BJ (cell line): Measurements from ENCODE around the gene FAM53A. TPM values are rescaled to one million over a fixed set of nuclear protein-coding genes. Genes with fewer than 3 reads are reported as not detected.
A peak's percentile ranks its signal among the peaks of the same experiment; 100 is the strongest.

Experiments
- CTCF ChIA-PET: fragments of 350-600 bp; formaldehyde crosslinking; extraction: SDS; loops from one replicate; lab custom pipeline; 2021; ENCODE audit warnings: antibody characterized with exemption, inconsistent platforms; lab: Yijun Ruan, JAX
- POLR2A ChIA-PET: fragments of 300-600 bp; sonication (Branson Sonifier 250); formaldehyde crosslinking; extraction: SDS; loops from one replicate; lab custom pipeline; 2021; ENCODE audit warnings: antibody characterized with exemption; lab: Charles Lee
- DNase-seq: peaks from one replicate; pipeline ENCODE4 v3.0.0-alpha.2; 2011; ENCODE audit warnings: low read depth
- H3K27me3 ChIP-seq: 2 replicates; pipeline ENCODE4 v1.6.0; 2011; ENCODE audit warnings: low read length; ENCODE audit not compliant: control insufficient read depth, insufficient read depth
- H3K36me3 ChIP-seq: 2 replicates; pipeline ENCODE4 v1.5.1; 2011; ENCODE audit warnings: low read length; ENCODE audit not compliant: control insufficient read depth, insufficient read depth
- H3K4me3 ChIP-seq: 2 replicates; pipeline ENCODE4 v1.5.1; 2011; ENCODE audit warnings: low read depth, mild to moderate bottlenecking, control low read depth, low read length
- CTCF ChIP-seq: IDR thresholded peaks from 2 replicates; pipeline ENCODE4 v1.5.1; 2011; ENCODE audit warnings: low read depth, mild to moderate bottlenecking, control low read depth, inconsistent platforms, low read length, moderate library complexity; ENCODE audit not compliant: insufficient read depth
- polyA plus RNA-seq: library from polyadenylated mRNA; depleted of rRNA; stranded (reverse); fragments of >200 nt; gene quantifications from 2 replicates; pipeline ENCODE4 v1.2.3, GENCODE V29; 2011

Gene FAM53A
- polyA plus RNA-seq, 1 experiment, result 3.7 TPM

GRCh38 chr4:1712216-1713002 is 28.3 kb upstream of the FAM53A start, which contains the start of gene SLBP:
Gene SLBP (minus strand): TSS chr4:1712319. CDS start chr4:1712188, 131 bp downstream.
- DNase-seq, result peak; percentile 56
- CTCF ChIA-PET, result interaction anchor here (0.7 to 13.6 kb wide), 4 partner anchors 8 to 83 kb away, joined by 3 to 152 read pairs (median 5); no protein-coding TSS in a partner anchor
- no peaks in the 10 kb centered on the region for H3K27me3 ChIP-seq
- H3K36me3 ChIP-seq, result peaks cover 13% of the 10 kb centered on the region
- H3K4me3 ChIP-seq, result peak within 1 kb of the TSS; percentile 74
- TF ChIP-seq CTCF, result no peak
- POLR2A ChIA-PET, result interaction anchor here (0.5 to 1.0 kb wide), 3 partner anchors 9 to 219 kb away, joined by 3 to 5 read pairs (median 4); partner anchors contain the start of genes TACC3 and TMEM129

- Histone ChIP-seq H3K27me3 (no peaks in the 10 kb centered on the region), H3K36me3 (peaks cover 7% of the 10 kb centered on the region), H3K4me3 (peak overlapping the region; percentile 74)
- no peak for TF ChIP-seq CTCF
- POLR2A ChIA-PET, result interaction anchor here (0.5 to 1.0 kb wide), 3 partner anchors 10 to 220 kb away, joined by 3 to 5 read pairs (median 4); partner anchors contain the start of genes TACC3 and TMEM129
- DNase-seq, result no peak
- CTCF ChIA-PET, result interaction anchor here (0.9 to 13.6 kb wide), 3 partner anchors 8 to 19 kb away, joined by 3 to 152 read pairs (median 7); no protein-coding TSS in a partner anchor
Measured at GRCh38 chr4:1711571-1712215, 27.6 kb upstream of the FAM53A start.

- peaks cover 5% of the 10 kb centered on the region for H3K36me3 ChIP-seq
- H3K27me3 ChIP-seq, result no peaks in the 10 kb centered on the region
- CTCF ChIA-PET, result interaction anchor here (1.8 to 13.6 kb wide), 2 partner anchors 15 to 18 kb away, joined by 7 to 152 read pairs; no protein-coding TSS in a partner anchor
- no peak for DNase-seq
- TF ChIP-seq CTCF, result no peak
- POLR2A ChIA-PET, result no interaction called here
- peak overlapping the region; percentile 74 for H3K4me3 ChIP-seq
Measured at GRCh38 chr4:1711055-1711570, 27.0 kb upstream of the FAM53A start.

GRCh38 chr4:1708581-1708980 is 24.5 kb upstream of the FAM53A start:
- H3K36me3 ChIP-seq, result peaks cover 3% of the 10 kb centered on the region
- DNase-seq, result no peak
- POLR2A ChIA-PET, result no interaction called here
- TF ChIP-seq CTCF, result no peak
- H3K4me3 ChIP-seq, result no peak overlapping the region
- H3K27me3 ChIP-seq, result no peaks in the 10 kb centered on the region
- CTCF ChIA-PET, result interaction anchor here (0.6 to 13.6 kb wide), 4 partner anchors 10 to 34 kb away, joined by 3 to 152 read pairs (median 4); no protein-coding TSS in a partner anchor
